IPS DF 4.7 (cell line): Measurements from ENCODE around the gene SLAMF7.

Source experiments
- DNase-seq: peaks from one replicate; pipeline ENCODE4 v3.0.0-alpha.2; 2013; ENCODE audit warnings: low spot score; ENCODE audit errors: extremely low read depth

The SLAMF7 gene

DNA sequence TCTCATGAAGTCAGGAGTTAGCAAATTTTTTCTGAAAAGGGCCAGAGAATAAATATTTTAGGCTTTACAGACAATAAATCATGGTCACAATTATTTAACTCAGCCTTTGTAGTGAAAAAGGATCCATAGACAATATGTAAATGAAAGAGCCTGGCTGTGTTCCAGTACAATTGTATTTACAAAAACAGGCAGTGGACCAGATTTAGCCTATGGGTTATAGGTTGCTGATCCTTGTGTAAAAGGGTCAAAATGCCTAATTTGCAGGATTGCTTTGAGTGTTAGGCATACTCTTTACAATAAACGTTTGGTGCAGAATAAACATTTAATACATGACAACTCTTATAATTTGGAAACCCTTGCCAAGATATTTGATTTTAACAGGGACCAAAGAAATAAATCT is 6.5 kb downstream of the SLAMF7 start:
- DNase-seq, result no peak

GRCh38 chr1:160746836-160747500 is 7.9 kb downstream of the SLAMF7 start:
- no peak for DNase-seq

DNA sequence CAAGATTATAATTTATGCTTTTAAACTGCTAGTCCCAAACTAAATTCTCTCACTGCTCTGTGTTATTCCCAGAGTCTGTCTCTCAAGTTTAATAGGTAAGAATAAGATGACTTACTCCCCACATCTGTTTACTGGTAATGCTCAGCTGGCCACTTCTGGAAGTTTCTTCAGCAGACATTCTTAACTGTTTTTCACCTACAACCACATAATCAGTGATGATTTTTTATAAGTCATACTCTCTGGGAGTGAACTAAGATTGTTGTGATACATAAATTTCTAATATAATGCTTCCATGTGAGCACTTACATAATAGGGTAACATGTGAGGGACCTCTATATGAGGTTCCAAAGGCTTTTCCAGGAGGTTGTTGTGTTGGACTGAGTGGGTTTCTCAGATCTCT is 8.7 kb downstream of the SLAMF7 start:
- DNase-seq, result no peak

- DNase-seq, result no peak
Measured at GRCh38 chr1:160748181-160748877, 9.3 kb downstream of the SLAMF7 start.

GRCh38 chr1:160748878-160749269 is 9.8 kb downstream of the SLAMF7 start:
- no peak for DNase-seq

DNA sequence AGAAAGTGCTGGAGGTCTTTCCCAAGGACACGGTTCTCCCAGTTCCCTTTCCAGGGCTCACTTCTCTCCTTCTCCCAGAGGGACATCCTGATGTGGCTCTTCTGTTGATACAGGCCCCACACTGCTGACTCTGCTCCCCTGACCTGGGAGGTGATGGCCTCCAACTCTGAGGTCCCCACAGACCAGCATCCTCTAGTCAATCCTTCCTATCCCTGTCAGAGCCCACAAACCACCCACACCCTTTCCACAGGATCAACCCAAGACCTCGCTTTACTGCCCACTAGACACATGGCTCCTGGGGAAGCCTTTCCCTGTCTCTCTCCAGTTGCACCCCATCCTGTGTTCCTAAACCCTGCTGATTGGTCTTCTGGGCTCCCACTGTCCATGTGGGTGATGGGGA is 11.6 kb downstream of the SLAMF7 start:
- DNase-seq, result no peak

DNA sequence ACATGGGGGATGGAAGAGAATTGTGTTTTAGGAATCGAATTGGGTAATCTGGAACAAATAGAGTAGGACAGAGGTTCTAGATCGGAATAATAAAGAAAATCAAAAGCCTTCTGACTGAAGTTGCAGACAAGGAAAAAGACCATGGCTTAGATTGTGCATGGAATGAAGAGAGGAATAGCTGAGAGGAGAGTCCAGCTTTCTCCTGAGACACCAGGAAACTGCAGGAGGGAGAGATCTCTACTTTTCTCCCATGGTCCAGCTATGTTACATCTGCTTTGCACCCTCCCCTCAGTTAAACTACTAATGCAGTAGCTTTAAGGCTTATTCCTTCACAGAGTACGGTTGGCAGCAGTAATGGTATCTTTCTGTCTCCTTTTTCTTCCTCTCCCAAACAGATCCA is 13.4 kb downstream of the SLAMF7 start:
- DNase-seq, result no peak

DNA sequence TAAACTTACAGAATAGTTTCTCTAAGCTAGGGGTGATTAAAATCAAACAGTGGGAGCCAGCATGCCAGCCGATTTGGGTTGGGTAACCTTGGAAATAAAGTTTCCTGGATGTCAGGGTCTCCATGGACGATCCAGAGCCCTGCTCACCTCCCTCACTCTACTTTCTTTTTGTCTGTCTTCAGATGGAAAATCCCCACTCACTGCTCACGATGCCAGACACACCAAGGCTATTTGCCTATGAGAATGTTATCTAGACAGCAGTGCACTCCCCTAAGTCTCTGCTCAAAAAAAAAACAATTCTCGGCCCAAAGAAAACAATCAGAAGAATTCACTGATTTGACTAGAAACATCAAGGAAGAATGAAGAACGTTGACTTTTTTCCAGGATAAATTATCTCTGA is 13.9 kb downstream of the SLAMF7 start:
- no peak for DNase-seq

DNA sequence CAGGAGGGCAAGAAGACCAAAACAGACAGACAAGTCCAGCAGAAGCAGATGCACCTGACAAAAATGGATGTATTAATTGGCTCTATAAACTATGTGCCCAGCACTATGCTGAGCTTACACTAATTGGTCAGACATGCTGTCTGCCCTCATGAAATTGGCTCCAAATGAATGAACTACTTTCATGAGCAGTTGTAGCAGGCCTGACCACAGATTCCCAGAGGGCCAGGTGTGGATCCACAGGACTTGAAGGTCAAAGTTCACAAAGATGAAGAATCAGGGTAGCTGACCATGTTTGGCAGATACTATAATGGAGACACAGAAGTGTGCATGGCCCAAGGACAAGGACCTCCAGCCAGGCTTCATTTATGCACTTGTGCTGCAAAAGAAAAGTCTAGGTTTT is 14.5 kb downstream of the SLAMF7 start:
- DNase-seq, result no peak

GRCh38 chr1:160755461-160755860 is 16.4 kb downstream of the SLAMF7 start:
- DNase-seq, result no peak

- DNase-seq, result no peak
Measured at GRCh38 chr1:160755911-160756848, 17.1 kb downstream of the SLAMF7 start.

DNA sequence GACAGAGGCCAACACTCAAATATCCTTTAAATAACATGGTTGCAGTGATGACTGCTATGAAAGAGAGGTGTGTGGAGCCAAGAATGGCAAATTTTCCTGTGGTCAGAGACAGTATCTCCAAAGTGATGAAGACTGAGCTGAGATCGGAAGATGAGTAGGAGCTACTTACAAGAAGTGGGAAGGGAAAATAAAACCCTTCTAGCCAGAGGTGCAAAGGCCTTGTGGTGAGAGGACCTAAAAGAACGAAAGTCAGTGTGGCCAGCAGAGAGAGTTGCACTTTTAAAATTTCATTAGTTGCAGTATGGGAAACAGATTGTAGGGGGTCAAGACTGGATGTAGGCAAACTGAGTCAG is 17.8 kb downstream of the SLAMF7 start:
- no peak for DNase-seq

DNA sequence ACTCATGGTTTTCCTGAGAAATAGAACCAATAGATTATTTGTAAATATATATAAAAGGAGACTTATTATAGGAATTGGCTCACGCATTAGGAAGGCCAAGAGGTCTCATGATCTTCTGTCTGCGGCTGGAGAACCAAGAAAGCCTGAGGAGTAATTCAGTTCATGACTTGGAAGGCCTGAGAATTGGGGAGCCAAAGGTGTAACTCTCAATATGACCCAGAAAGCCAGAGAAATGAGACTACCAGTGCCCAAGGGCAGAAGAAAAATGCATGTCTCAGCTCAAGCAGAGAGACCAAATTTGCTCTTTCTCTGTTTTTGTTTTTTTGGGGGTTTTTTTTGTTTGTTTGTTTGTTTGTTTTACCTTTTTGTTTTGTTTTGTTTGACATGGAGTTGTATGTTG is 19.5 kb downstream of the SLAMF7 start:
- no peak for DNase-seq

GRCh38 chr1:160759740-160760139 is 20.7 kb downstream of the SLAMF7 start:
- no peak for DNase-seq

- no peak for DNase-seq
Measured at GRCh38 chr1:160761046-160761445, 22.0 kb downstream of the SLAMF7 start.

GRCh38 chr1:160761886-160762285 is 22.8 kb downstream of the SLAMF7 start:
- no peak for DNase-seq

GRCh38 chr1:160763993-160764392 is 24.9 kb downstream of the SLAMF7 start:
- DNase-seq, result no peak

- no peak for DNase-seq
Measured at GRCh38 chr1:160767395-160768294, 28.6 kb downstream of the SLAMF7 start.

- DNase-seq, result no peak
Measured at GRCh38 chr1:160768295-160768657, 29.2 kb downstream of the SLAMF7 start.

DNA sequence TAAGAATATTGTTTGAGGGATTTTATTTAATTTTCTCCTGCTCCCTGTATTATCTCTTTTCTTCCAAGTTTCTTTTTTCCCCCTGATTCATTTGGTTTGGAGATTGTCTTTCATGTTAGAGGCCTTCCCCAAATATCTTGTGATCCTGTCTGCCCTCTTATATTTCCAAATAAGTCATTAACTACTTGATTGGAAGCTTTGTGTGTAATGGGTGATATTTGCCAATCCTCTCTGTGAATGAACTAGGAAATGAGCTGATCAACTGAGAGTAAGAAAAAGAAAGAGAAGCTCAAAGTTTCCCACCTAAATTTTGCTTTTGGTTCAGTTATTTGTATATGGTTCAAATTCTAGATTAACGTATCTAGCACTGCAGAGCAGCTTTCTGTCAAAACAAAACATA is 33.3 kb downstream of the SLAMF7 start:
- no peak for DNase-seq

- DNase-seq, result no peak
Measured at GRCh38 chr1:160773093-160773492, 34.0 kb downstream of the SLAMF7 start.
